ENCODE results near the gene CHTF18. TPM values are rescaled to one million over a fixed set of nuclear protein-coding genes. Genes with fewer than 3 reads are reported as not detected.

The CHTF18 gene
- total and polyA plus RNA-seq, 9 donors = 0.32 to 25.5 (median 18.7) TPM

GRCh38 chr16:801584-802363 lies 13.4 kb downstream of the CHTF18 start:
- Histone ChIP-seq H3K27me3 (peaks cover 9% of the 10 kb centered on the region), H3K36me3 (no peaks in the 10 kb centered on the region), H3K4me3 (no peak overlapping the region), H3K4me1 (ENCODE audit: insufficient read depth) (peaks cover under 1% of the 10 kb centered on the region), H3K27ac (no peak overlapping the region), H3K9me3 (peaks cover 0 to 10% of the 10 kb centered on the region in 2 donors)
- no peak for DNase-seq
- intact Hi-C loops (cut with DNase I) = no loop called here
- 39 to 54% (median 45%) methylated on average over 19 to 22 of the region's 22 CpGs for WGBS, 3 donors
- TF ChIP-seq CTCF (IDR thresholded peaks at IDR 0.05) = no peak
- TF ChIP-seq EP300 (IDR thresholded peaks at IDR 0.05) = no peak
- TF ChIP-seq POLR2A (IDR thresholded peaks at IDR 0.05) = no peak

- TF ChIP-seq CTCF (IDR thresholded peaks at IDR 0.05) = no peak
- TF ChIP-seq EP300 (IDR thresholded peaks at IDR 0.05) = no peak
- TF ChIP-seq POLR2A (IDR thresholded peaks at IDR 0.05) = no peak
- 59 to 68% (median 60%) methylated on average over 7 of the region's 7 CpGs for WGBS, 3 donors
- Histone ChIP-seq H3K27me3 (peaks cover 9% of the 10 kb centered on the region), H3K36me3 (no peaks in the 10 kb centered on the region), H3K27ac (no peak overlapping the region), H3K9me3 (peaks cover 0 to 10% of the 10 kb centered on the region in 2 donors), H3K4me1 (ENCODE audit: insufficient read depth) (peaks cover 2% of the 10 kb centered on the region), H3K4me3 (no peak overlapping the region)
- intact Hi-C loops (cut with DNase I) = no loop called here
- DNase-seq = no peak
Measured at GRCh38 chr16:802461-802860, 14.0 kb downstream of the CHTF18 start.

DNA sequence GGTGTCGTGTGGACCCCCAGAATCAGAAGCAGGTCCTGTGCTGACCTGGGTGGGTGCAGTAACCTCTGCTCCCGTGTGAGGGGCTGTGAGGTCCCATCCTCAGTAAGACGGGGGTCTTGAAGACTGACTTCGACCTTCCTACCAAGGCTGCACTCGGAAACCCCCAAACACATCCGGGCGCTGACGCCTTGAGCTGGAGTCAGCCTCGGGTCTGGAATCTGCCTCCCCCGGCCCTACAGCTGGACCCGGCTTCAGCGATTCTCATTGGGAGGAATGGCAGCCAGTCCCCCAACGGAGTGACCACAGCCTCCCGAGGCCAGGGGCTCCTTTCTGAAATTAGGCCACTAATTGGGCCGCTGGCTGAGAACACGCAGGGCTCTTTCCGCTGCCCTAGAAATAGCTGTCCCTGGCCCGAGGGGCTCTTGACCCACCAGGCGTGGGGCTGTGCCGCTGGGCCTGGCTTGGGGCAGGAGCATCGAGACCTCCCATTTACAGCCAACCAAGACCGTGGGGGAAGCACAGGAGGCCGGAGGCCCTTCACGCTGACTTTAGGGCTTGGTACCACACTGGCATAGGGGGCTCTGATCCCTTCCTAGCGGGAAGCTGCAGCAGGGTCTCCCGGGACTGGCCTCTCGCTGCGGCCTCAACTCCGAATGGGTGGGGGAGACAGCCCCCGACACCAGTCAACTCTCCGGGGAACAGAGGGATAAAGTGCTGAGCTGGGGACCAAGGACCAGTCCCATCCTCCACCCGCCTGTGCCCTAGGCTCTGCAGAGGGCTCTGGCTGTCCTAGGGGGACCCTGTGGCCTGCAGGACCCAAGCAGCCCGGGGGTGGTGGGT lies 14.7 kb downstream of the CHTF18 start:
- TF ChIP-seq CTCF (IDR thresholded peaks at IDR 0.05) (no peak), POLR2A (IDR thresholded peaks at IDR 0.05) (no peak), EP300 (IDR thresholded peaks at IDR 0.05) (no peak)
- Histone ChIP-seq H3K4me3 (no peak overlapping the region), H3K27me3 (peaks cover 9% of the 10 kb centered on the region), H3K27ac (no peak overlapping the region), H3K36me3 (no peaks in the 10 kb centered on the region), H3K4me1 (ENCODE audit: insufficient read depth) (peaks cover 4% of the 10 kb centered on the region), H3K9me3 (peaks cover 0 to 6% of the 10 kb centered on the region in 2 donors)
- WGBS, 3 donors = 32 to 40% (median 40%) methylated on average over 33 of the region's 33 CpGs
- intact Hi-C loops (cut with DNase I) = no loop called here
- DNase-seq = no peak

DNA sequence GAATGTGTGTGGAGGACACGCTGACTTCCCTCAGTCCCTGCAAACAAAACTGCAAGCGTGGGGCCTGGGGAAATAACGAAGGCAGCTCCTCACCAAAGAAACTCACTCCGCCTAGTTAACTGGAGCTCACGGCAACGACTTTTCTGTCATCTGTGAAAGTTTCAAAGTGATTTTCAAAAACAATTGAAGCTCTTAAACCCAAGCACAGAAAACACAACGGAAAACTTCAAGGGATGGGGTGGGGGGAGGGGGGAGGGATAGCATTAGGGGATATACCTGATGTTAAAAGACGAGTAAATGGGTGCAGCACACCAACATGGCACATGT lies 15.3 kb downstream of the CHTF18 start:
- H3K27ac ChIP-seq = no peak overlapping the region
- no peaks in the 10 kb centered on the region for H3K36me3 ChIP-seq
- intact Hi-C loops (cut with DNase I) = no loop called here
- H3K4me3 ChIP-seq = no peak overlapping the region
- H3K4me1 ChIP-seq (ENCODE audit: insufficient read depth) = peaks cover 7% of the 10 kb centered on the region
- DNase-seq = no peak
- peaks cover 9% of the 10 kb centered on the region for H3K27me3 ChIP-seq
- H3K9me3 ChIP-seq = no peaks in the 10 kb centered on the region
- TF ChIP-seq CTCF (IDR thresholded peaks at IDR 0.05) = no peak
- TF ChIP-seq POLR2A (IDR thresholded peaks at IDR 0.05) = no peak
- TF ChIP-seq EP300 (IDR thresholded peaks at IDR 0.05) = no peak
- 32% methylated on average over 8 of the region's 8 CpGs for WGBS, 3 donors
